K562 (cell line): ENCODE results near the gene PLAAT4. TPM values are rescaled to one million over a fixed set of nuclear protein-coding genes. Genes with fewer than 3 reads are reported as not detected.

Source experiments
- CBFA2T3 ChIP-seq: fragments of 450-650 bp; IDR thresholded peaks from 2 replicates; pipeline ENCODE4 v1.6.1; 2017
- FOXJ3 ChIP-seq: sonication (generic); formaldehyde crosslinking; IDR thresholded peaks from 2 replicates; pipeline ENCODE4 v1.4.0; 2020; ENCODE audit warnings: mild to moderate bottlenecking, missing genetic modification reagents
- IFI16 ChIP-seq: fragments of 250-450 bp; sonication (Bioruptor Pico); IDR thresholded peaks from 2 replicates; pipeline ENCODE4 v2.1.2; 2022; ENCODE audit warnings: mild to moderate bottlenecking, inconsistent platforms
- KDM2B ChIP-seq: fragments of 250-450 bp; sonication (Bioruptor Pico); IDR thresholded peaks from 2 replicates; pipeline ENCODE4 v1.8.0; 2021; ENCODE audit warnings: mild to moderate bottlenecking, moderate library complexity
- KDM4B ChIP-seq, 2 experiments: fragments of 450-650 bp in 1 of 2; sonication (generic) in 1 of 2; IDR thresholded peaks; 2 replicates each; pipeline ENCODE4 v1.6.1; 2016 to 2017; ENCODE audit warnings: borderline replicate concordance in 2 of 2, antibody characterized with exemption in 1 of 2, low read depth in 1 of 2, mild to moderate bottlenecking in 1 of 2
- KHSRP ChIP-seq: fragments of 450-650 bp; IDR thresholded peaks from 2 replicates; pipeline ENCODE4 v1.6.1; 2017
- NCOA4 ChIP-seq: fragments of 450-650 bp; IDR thresholded peaks from 2 replicates; pipeline ENCODE4 v1.6.1; 2018; ENCODE audit warnings: mild to moderate bottlenecking; ENCODE audit not compliant: partially characterized antibody
- NFRKB ChIP-seq: fragments of 450-650 bp; IDR thresholded peaks from 2 replicates; pipeline ENCODE4 v1.6.1; 2016; ENCODE audit warnings: low read depth
- NFYB ChIP-seq: IDR thresholded peaks from 2 replicates; pipeline ENCODE4 v1.6.1; 2011; ENCODE audit warnings: mild to moderate bottlenecking, moderate library complexity; ENCODE audit not compliant: insufficient read length; ENCODE audit errors: extremely low read depth
- NR2F6 ChIP-seq: fragments of 450-650 bp; formaldehyde crosslinking; IDR thresholded peaks from 2 replicates; pipeline ENCODE4 v1.4.0; 2020; ENCODE audit warnings: mild to moderate bottlenecking
- RFX1 ChIP-seq: fragments of 450-650 bp; IDR thresholded peaks from 2 replicates; pipeline ENCODE4 v1.6.1; 2016; ENCODE audit warnings: mild to moderate bottlenecking, moderate library complexity
- RFX5 ChIP-seq: IDR thresholded peaks from 2 replicates; pipeline ENCODE4 v1.6.1; 2011; ENCODE audit warnings: low read depth, mild to moderate bottlenecking, improper control_type of control experiment, low read length
- TOE1 ChIP-seq, 2 experiments: fragments of 450-650 bp in 1 of 2; sonication (generic) in 1 of 2; formaldehyde crosslinking in 1 of 2; IDR thresholded peaks; 2 replicates each; pipeline versions ENCODE4 v1.7.1 to v1.8.0; 2016 to 2022; ENCODE audit warnings: borderline replicate concordance in 2 of 2, mild to moderate bottlenecking in 2 of 2, antibody characterized with exemption in 1 of 2, inconsistent platforms in 1 of 2, low read depth in 1 of 2, missing genetic modification reagents in 1 of 2, moderate library complexity in 1 of 2
- ZKSCAN1 ChIP-seq: fragments of 150-350 bp; IDR thresholded peaks from 2 replicates; pipeline ENCODE4 v1.6.1; 2016; ENCODE audit warnings: low read depth, low read length
- ZNF431 ChIP-seq: sonication (generic); formaldehyde crosslinking; IDR thresholded peaks from 2 replicates; pipeline ENCODE4 v1.8.0; 2022; ENCODE audit warnings: mild to moderate bottlenecking, missing genetic modification reagents
- ZNF696 ChIP-seq: fragments of 250-450 bp; sonication (Bioruptor Pico); conservative IDR thresholded peaks from 2 replicates; pipeline ENCODE4 v1.4.0; 2020; ENCODE audit warnings: mild to moderate bottlenecking, moderate library complexity
- polyA plus RNA-seq, 8 experiments: library from polyadenylated mRNA; depleted of rRNA in 4 of 8; stranded (reverse) in 5 of 8; unstranded in 3 of 8; fragments of >200 nt; fragmentation: Nextera tagmentation in 2 of 8; fragmentation: Illumina TruSeq in 1 of 8; extraction: Ambion mirVana in 2 of 8; extraction: Trizol in 1 of 8; gene quantifications; 2 replicates each; pipeline versions ENCODE4 v1.2.1 to v1.2.3, GENCODE V29; 2011 to 2014; ENCODE audit warnings: inconsistent platforms in 1 of 8, missing spikeins in 1 of 8
- total RNA-seq, 7 experiments: library from RNA; depleted of rRNA in 6 of 7; stranded (reverse); fragments of >200 nt in 6 of 7; fragmentation: Illumina TruSeq in 2 of 7; extraction: Trizol in 2 of 7; gene quantifications; 2 replicates each; pipeline versions ENCODE4 v1.2.1 to v1.2.3, GENCODE V29; 2011 to 2021; ENCODE audit warnings: low replicate concordance in 1 of 7
- TF ChIP-seq, protein P1 (sequence below): sonication (generic); formaldehyde crosslinking; IDR thresholded peaks from 2 replicates; pipeline ENCODE4 v1.8.0; 2023; ENCODE audit warnings: mild to moderate bottlenecking, missing genetic modification reagents
- TF ChIP-seq, protein P2 (sequence below): fragments of 450-650 bp; IDR thresholded peaks from 2 replicates; pipeline ENCODE4 v1.6.1; 2014; ENCODE audit warnings: low read depth, mild to moderate bottlenecking, moderate library complexity, borderline replicate concordance
- TF ChIP-seq, protein P3 (sequence below), 3 experiments: fragments of 200-800 bp in 1 of 3; sonication (Bioruptor generic) in 1 of 3; sonication (generic) in 1 of 3; formaldehyde crosslinking in 1 of 3; IDR thresholded peaks; 2 replicates each; pipeline versions ENCODE4 v1.6.1 to v1.8.0; 2016 to 2022; ENCODE audit warnings: mild to moderate bottlenecking in 2 of 3, missing compliant biosample characterization in 2 of 3, missing genetic modification characterization in 2 of 3, missing genetic modification reagents in 1 of 3
- TF ChIP-seq, protein P4 (sequence below): fragments of 250-450 bp; sonication (Bioruptor Pico); IDR thresholded peaks from 2 replicates; pipeline ENCODE4 v1.4.0; 2020; ENCODE audit warnings: mild to moderate bottlenecking
- TF ChIP-seq, protein P5 (sequence below), 2 experiments: fragments of 250-450 bp in 1 of 2; fragments of 450-650 bp in 1 of 2; sonication (Bioruptor Pico) in 1 of 2; IDR thresholded peaks; 2 replicates each; pipeline versions ENCODE4 v1.6.1 to v1.8.0; 2016 to 2021; ENCODE audit warnings: mild to moderate bottlenecking in 2 of 2, moderate library complexity in 2 of 2, missing compliant biosample characterization in 1 of 2, missing genetic modification characterization in 1 of 2

Gene PLAAT4
- total and polyA plus RNA-seq, 9 of the 15 experiments (the other 6 are each of a cell fraction or from before 2014, with no cell fraction given) = 0.54 to 3.0 (median 1.3) TPM; not detected in 1

DNA sequence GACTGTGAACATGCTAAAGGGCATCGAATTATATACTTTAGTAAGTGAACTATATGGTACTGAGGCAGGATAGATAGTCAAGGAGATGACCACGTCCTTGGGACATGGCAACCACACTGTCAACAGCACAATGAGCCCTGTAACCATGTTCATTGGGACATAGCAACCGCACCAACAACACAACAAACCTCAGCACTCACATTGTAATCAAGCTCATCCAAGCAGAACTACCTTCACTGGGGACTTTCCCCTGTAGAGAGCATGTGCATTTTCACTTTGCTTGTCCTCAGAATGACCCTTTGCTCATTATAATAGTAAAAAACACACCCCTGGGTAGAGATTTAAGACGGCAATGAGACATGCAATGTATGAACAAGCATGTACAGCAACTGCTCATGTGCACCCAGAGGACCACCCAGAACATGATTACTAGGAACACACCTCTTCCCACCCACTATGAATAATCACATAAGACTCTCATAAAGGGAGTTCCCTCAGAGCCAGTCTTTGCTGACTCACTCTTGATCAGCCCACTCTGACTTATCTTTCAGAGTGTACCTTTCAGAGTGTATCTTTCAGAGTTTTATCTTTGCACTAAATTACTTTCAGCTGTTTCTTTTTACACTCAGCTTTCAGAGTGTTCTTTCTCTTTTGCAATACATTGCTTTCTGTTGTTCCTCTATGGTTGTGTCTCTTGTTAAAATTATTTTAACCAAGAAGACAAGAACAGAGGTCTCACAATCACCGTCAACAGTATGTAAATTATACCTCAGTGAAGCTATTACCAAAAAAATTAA lies 30.6 kb downstream of the PLAAT4 start (continued):
- TF ChIP-seq RFX5 (no peak), NFRKB (0 out of 2 replicates have a peak, but pooled peaks have one; percentile 27), NCOA4 (no peak), TOE1 (IDR thresholded peaks at IDR 0.05; ENCODE audit: borderline replicate concordance) (peak; percentile 36; the same call in 1 of the 2 replicates), TOE1 (CRISPR knock-in tag; IDR thresholded peaks at IDR 0.05; ENCODE audit: borderline replicate concordance, low read depth) (no peak), ZNF696 (CRISPR knock-in tag) (no peak), ZNF431 (CRISPR knock-in tag) (no peak), IFI16 (no peak), CBFA2T3 (peak; percentile 91), NFYB (no peak), KDM4B (IDR thresholded peaks at IDR 0.05; ENCODE audit: borderline replicate concordance in 2 of 2, low read depth in 1 of 2) (no peak), KDM2B (no peak), KHSRP (no peak), FOXJ3 (peak; percentile 87), ZKSCAN1 (no peak), NR2F6 (CRISPR knock-in tag) (no peak), RFX1 (peak; percentile 85)
- TF ChIP-seq, protein P1, sequence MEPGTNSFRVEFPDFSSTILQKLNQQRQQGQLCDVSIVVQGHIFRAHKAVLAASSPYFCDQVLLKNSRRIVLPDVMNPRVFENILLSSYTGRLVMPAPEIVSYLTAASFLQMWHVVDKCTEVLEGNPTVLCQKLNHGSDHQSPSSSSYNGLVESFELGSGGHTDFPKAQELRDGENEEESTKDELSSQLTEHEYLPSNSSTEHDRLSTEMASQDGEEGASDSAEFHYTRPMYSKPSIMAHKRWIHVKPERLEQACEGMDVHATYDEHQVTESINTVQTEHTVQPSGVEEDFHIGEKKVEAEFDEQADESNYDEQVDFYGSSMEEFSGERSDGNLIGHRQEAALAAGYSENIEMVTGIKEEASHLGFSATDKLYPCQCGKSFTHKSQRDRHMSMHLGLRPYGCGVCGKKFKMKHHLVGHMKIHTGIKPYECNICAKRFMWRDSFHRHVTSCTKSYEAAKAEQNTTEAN (CRISPR knock-in tag) = no peak
- TF ChIP-seq, protein P2, sequence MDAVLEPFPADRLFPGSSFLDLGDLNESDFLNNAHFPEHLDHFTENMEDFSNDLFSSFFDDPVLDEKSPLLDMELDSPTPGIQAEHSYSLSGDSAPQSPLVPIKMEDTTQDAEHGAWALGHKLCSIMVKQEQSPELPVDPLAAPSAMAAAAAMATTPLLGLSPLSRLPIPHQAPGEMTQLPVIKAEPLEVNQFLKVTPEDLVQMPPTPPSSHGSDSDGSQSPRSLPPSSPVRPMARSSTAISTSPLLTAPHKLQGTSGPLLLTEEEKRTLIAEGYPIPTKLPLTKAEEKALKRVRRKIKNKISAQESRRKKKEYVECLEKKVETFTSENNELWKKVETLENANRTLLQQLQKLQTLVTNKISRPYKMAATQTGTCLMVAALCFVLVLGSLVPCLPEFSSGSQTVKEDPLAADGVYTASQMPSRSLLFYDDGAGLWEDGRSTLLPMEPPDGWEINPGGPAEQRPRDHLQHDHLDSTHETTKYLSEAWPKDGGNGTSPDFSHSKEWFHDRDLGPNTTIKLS = no peak
- TF ChIP-seq, protein P3, sequence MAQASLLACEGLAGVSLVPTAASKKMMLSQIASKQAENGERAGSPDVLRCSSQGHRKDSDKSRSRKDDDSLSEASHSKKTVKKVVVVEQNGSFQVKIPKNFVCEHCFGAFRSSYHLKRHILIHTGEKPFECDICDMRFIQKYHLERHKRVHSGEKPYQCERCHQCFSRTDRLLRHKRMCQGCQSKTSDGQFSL (CRISPR knock-in tag; IDR thresholded peaks at IDR 0.05) = no peak
- TF ChIP-seq, protein P3 (tag; IDR thresholded peaks at IDR 0.05) = no peak
- TF ChIP-seq, protein P4, sequence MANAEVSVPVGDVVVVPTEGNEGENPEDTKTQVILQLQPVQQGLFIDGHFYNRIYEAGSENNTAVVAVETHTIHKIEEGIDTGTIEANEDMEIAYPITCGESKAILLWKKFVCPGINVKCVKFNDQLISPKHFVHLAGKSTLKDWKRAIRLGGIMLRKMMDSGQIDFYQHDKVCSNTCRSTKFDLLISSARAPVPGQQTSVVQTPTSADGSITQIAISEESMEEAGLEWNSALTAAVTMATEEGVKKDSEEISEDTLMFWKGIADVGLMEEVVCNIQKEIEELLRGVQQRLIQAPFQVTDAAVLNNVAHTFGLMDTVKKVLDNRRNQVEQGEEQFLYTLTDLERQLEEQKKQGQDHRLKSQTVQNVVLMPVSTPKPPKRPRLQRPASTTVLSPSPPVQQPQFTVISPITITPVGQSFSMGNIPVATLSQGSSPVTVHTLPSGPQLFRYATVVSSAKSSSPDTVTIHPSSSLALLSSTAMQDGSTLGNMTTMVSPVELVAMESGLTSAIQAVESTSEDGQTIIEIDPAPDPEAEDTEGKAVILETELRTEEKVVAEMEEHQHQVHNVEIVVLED (CRISPR knock-in tag) = no peak
- TF ChIP-seq, protein P5, sequence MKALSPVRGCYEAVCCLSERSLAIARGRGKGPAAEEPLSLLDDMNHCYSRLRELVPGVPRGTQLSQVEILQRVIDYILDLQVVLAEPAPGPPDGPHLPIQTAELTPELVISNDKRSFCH (CRISPR knock-in tag; IDR thresholded peaks at IDR 0.05) = no peak
- TF ChIP-seq, protein P5 (tag; IDR thresholded peaks at IDR 0.05) = peak; percentile 46; the same call in 1 of the 2 replicates
